NCI-H1092 (cell line): ENCODE data around the gene PLA2G7.
"Not testable (repeated sequence)": the region's sequence is repeated elsewhere in the genome, so short reads cannot be mapped to it uniquely, and the experiment has no call there.

Source experiments
- DNase-seq: peaks from one replicate; lab custom pipeline; 2025; lab: John Stamatoyannopoulos, UW

Gene PLA2G7

DNA sequence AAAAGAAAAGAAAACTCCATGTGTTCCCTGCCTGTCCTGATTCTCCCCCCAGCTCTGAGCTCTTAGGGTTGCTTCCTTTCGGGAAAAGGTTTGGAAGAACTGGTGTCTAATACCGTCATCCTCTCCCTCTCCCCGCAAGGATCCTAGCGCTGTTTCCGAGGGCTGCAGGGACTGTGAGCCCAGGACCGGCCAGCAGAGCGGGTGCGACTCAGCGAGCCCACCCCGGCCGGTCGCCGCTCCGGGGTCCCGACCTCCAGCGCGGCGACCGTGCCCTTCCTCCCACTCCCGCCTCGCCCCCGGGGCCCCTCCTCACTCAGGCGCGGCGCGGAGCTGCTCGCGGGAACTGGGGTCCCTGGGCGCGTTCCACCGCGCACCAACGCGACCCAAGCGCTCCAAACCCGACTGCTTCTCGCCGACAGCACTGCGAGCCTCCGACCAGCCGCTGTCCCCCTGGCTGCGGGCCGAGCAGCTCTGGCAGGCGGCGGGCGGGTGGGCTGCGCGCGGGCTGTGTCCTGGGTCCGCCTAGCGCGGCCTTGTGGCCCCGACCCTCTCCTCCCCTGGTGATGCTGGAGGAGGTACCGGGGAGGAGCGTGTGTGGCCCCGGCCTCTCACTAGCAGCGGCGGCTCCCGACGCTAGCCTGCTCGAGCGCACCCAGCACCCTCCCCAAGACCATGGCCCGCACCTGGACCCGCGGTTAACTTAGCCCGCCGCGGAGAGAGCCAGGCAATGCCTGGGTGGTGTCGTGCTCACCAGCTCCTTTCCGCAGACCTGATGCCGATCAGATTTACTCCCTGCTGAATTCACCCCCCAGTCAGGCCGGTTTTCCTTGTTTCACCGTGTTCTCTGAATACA lies at the start of gene PLA2G7:
Gene PLA2G7, minus strand, starts transcription at position 509 of the 853 bp plus-strand sequence. CDS start 12,484 bp downstream, outside the sequence.
- no peak for DNase-seq

DNA sequence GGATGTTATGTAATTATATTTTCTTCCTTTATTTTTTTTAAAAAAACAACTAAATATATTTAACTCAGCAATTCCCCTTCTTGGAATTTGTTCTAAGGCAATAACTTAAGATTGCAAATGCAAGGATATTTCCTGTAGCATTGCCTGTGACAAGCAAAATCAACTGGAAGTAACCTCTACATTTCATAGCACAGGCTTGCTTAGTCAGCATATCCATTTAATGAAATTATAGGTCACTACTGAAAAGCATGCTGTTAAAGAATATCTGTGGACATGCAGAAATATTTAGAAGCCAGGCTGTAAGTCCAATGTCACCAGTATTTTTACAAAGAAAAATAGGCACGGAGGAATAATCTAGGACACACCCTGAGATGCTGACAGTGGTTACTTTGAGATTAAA lies 49.4 kb upstream of the PLA2G7 start:
- no peak for DNase-seq

DNA sequence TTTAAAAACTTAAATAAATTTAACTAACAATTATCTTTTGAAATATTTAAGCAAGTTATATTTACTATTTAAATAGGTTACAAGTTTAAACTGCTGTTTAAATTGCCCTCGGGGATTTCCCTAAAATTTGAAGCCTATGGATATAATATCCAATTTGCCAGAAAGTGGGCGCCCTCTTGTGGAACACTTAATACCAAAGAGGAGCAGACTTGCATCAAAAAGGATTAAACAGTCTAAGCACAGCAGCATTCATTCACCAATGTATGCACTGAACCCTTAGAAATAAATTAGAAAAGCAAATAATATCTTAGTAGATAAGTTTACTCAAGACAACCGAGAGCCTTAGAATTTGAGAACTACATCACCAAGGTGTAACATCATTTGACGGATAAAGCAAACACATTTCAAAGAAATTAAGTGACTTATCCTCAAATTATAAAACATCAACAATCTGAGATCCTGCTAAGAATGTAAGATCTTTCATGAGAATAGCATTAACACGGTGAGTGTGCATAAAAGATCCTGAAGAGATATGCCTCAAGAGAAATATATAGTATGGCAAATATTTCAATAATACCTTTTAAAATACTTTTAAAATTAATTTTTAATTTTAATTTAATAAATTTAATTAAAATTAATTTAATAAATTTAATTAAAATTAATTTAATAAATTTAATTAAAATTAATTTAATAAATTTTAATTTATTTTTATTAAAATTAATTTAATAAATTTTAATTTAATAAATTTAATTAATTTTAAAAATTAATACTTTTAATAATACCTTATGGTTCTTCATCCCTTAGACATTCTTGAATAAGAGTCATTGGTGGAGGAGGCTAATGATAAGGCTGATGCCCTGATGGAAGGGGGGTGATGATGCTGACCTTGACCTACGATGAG lies 46.6 kb upstream of the PLA2G7 start:
- peak; percentile 37 for DNase-seq

DNA sequence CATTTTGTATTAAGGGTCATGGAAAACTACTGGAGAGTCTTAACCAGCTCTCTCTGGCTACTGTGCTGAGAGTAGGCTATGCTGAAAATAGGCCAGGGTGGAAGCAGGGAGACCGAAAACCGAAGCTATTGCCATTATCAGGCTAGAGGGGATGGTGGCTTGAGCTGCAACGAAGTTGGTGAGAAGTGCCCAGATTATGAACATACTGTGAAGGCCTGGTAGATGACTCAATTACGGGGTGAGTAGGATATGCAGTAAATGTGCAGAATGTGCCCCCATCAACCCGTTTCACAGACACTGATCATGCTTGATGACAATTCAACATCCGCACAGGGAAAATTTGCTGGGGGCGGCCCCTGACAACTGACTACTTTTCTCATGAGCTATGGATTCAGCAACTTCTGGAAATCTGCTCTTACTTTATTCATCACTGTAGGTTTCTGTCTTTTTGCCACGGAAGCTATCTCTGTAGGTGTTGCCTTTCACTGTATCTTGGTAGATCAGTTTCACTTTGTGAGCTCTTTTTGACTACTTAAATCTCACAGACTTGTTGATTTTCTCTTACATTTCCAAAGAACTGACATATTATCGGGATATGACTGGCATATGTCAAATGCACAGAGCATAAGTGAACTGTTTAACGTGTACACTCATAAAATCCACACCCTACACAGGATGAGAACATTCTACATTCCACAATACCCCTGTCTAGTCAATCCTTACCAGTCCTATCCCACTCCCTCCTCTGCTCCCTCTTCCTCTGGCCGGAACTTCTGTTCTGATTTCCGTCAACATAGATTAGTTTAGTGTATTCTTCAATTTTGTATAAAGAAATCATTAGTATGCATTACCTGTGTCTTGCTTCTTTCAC lies 42.5 kb upstream of the PLA2G7 start:
- no peak for DNase-seq

DNA sequence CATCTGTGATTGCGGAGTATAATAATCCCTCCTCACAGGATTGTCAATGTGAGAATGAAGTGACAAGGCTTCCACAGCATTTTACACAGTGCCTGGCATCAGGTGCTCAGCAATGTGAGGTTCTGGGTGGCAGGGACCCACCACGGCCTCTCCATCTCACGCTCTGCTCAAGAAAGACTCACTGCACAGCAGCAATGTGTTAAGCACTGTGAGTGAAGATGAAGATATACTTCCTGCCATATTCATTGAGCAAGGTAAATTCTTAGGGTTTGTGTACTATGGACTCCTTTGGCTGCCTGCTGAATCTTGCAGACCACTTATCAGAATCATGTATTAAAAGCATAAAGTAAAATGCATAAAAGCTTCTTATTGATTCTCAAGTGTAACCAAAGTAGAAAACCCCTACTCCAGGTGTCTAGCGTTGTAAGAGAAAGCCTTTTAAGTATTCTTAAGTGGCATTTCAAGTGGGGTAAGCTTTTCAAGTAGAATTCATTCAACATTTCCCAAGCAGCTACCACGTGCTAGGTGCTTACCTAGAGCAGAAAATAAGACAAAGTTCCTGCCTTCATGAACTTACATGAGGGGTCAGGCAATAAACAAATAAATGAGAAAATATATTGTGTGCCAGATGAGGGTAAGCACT lies 41.0 kb upstream of the PLA2G7 start:
- DNase-seq: no peak

DNA sequence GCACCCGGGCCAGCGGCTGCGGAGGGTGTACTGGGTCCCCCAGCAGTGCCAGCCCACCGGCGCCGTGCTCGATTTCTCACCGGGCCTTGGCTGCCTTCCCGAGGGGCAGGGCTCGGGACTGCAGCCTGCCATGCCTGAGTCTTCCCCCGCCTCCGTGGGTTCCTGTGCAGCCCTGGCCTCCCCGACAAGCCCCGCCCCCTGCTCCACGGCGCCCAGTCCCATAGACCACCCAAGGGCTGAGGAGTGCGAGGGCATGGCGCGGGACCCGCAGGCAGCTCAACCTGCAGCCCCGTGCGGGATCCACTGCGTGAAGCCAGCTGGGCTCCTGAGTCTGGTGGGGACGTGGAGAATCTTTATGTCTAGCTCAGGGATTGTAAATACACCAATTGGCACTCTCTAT lies 39.6 kb upstream of the PLA2G7 start:
- not testable (repeated sequence) for DNase-seq

DNA sequence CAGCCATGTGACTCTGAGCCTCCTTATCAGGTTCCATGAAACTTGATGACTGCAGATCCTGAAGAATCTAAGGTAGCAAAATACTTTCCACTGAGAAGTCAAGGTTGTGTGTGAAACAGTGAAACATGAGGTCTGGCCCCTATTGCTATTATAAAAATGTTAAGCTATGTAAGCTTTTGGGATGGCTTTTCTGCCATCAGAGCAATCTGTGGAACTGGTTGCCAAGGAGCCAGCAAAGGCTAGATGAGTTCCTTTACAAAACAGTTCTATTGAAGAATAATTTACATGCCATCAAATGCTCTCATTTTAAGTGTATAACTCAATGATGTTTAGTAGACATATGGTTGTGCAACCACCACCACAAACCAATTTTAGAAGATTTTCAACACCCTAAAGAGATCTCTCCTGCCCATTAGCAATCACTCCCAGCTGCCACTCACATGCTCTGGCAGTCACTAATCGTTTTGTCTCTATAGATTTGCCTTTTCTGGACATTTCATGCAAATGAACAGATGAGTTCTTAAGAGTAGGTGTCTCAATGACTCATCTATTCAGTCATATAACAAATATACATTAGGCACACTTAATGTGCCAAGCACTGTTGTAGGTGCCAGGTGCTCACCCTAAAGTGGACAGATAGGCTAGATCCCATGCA lies 38.2 kb upstream of the PLA2G7 start:
- DNase-seq: no peak

DNA sequence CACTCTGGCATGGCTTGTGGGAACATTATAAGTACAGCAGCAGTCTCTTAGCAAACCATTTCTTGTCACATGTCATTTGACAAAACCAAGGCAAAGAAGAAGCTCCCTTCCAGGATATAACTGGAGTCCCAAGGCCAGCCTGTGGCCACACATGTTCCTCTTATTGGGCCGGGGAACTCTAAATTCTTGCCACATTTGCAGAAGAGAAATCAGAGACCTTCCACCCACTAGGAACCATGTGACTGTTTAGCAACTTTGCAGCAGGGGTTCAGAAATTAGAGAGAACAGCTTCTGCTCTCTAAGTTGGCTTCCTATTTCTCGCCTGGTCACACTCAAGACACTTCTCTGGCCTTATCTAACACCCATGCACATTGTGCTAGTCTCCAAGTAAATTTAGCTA lies 37.6 kb upstream of the PLA2G7 start:
- DNase-seq: no peak

DNA sequence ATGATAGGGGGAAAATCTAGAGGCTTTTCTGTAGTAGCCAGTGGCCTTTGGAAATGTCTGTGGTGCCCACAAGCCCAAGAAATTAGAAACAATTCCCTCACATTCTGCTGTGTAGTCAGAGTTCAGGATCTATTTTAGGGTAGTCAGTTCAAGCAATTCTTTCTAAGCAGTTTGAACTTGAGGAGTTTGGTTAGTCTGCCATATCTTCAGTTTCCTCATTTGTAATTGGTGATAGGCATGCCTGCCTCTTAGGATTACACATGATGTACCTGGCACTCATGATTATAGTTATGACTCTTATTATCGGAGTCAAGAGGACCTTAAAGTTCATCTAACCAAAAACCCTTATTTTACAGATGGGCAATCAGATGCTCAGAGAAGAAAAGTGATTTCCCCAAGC lies 36.8 kb upstream of the PLA2G7 start:
- DNase-seq: no peak

DNA sequence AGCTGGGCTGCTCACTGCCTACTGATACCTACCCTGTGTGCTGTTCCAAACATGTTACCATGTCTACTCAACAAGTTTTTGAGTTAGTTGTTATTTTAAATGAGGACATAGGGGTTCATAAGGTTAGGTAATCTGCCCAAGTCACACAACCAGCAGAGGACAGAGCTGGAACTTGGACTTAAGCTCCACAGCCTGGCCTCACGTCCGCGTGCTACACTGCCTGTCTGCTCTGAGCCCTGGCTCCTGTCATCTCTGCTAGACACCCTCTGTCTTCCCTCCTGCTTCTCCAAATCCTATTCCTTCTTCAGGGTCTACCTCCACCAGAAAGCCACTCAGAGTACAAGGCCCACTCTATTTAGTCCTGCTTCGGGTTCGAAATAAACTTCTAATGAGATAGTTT lies 29.8 kb upstream of the PLA2G7 start:
- DNase-seq: no peak

DNA sequence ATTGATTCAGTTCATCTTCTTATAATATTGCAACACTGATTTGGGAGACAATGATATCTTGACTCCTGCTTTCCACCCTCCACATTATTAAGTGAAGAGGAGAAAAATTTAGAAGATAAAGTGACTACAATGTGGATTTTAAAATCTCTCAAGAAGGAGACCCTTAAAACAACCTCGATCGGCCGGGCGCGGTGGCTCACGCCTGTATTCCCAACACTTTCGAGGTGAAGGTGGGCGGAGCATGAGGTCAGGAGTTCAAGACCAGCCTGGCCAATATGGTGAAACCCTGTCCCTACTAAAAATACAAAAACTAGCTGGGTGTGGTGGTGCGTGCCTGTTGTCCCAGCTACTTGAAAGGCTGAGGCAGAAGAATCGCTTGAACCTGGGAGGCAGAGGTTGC lies 29.1 kb upstream of the PLA2G7 start:
- not testable (repeated sequence) for DNase-seq

DNA sequence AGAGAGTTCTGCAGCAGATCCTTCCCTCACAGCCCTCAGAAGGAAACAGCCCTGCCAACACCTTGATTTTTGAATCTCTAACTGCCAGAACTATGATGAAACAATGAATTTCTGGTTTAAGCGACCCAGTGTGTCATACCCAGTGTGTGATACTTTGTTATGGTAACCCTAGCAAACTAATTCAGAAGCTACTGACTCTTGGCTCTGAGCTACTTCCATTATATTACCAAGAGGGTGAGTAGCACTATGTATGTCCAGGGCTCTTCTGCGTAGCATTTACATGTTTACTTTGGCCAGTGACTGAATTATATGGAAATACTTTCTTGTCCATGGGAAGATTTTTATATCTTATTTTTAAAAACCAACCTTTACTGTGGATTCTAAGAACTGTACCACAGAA lies 28.3 kb upstream of the PLA2G7 start:
- no peak for DNase-seq

DNA sequence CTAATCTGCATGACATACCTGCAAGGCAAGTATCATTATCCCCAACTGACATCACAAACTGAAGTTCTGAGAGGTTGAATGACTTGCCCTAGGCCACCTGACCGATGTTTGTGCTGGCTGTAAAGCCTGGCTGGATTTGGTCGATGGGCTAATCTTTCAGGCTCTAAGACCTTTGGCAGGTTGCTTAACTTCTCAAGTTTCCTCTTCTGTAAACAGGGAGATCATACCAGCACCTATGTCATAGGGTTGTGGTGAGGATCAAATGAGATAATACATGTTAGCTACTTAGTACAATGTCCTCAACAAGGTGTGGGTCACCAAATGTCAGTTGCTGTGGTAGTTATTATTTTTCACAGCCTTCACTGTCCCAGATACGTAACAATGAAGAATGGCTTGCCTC lies 25.8 kb upstream of the PLA2G7 start:
- DNase-seq: no peak

DNA sequence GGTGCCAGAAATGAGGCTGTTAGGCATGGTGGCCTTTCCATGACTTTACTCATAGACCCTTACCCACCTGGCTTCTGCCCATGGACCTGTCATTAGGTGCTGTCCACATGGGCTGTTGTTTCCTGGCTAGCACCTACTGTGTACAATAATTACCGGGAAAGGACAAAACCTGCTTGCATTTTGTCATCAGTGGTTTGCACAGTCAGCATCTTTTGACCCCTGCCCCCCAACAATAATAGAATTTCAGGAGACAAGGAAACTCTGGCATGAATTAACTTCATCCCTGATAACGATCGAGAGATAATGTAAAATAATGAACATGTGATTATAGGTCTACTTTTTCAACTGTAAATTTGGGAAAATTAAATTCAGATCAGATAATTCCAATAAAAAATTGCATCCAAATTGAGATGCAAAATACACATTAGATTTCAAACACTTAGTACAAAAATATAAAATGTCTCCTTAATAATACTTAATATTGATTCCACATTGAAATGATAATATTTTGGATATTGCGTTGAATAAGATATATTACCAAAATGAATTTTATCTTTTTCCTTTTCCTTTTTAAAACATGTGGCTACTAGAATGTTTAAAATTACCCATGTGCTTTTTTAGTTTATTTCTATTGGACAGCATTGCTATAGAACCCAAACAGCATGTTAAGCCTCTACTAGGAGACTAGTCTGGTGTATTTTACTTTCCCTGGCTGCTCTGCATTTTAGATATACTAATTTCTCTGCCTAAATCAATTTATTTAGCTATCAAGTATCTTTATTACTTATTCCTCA lies 24.0 kb upstream of the PLA2G7 start:
- DNase-seq: no peak

DNA sequence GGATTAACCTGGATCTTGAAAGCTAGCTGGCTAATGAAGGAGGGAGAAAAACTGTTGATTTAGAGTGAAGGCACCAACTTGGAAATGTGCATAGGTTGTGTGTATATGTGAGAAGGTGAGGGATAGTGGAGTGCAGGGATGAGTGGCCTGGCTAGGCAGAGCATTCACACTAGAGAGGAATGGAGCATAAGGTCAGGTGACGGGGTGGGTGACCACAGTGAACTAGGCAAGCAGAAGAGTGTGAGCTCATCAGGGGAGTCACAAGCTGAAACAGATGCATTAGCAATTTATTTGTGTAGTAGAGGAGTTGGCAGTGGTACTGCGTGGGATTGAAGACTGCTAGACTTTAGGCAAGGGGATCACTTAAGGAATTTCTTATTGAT lies 22.0 kb upstream of the PLA2G7 start:
- DNase-seq: no peak

DNA sequence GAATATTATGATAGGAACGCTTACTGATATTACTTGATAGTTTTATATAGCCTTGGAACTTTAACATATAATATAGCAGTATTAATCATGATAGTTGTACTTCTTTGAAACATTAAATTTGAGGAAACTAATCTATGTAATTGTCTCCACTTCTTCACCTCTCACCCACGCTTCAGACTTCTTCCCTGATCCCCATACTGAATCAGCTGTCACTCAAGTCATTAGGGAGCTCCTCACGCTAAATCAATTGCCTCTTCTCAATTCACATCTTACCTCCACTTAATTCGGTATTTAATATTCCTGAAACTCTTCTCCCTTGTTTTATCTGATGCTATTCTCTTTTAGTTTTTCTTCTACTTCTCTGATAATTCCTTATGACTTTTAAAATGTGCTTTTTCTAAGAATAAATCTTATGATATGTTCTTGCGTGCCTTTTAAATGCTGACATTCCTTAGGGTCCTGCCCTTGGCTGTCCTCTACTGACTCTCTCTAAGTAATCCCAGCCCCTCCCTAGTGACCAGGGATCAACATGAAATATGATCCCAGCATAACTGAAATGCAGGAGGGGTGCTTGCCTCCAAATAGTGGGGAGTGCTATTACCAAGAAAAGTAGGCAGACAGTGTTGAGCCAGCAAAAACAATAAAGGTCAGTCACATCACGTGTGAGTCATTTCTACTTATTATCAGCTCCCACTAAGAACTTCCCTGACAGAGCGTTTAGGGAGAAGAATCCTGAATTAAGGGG lies 21.5 kb upstream of the PLA2G7 start:
- DNase-seq: no peak

DNA sequence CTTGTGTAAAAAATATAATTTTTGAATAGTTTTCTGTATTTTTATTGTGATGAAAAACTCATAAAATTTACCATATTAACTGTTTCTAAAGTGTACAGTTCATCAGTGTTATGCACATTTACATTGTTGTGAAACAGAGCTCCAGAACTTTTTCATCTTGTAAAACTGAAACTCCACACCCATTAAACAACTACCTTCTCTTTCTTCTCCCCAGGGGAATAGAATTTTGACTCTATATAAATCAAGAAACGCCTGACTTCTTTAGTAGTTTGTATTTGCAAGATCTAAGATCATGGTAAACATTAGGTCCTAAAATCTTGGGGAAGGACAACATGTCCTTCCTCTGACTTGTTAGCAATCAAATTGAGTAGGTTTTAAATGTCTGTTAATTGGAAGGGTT lies 20.7 kb upstream of the PLA2G7 start:
- no peak for DNase-seq

DNA sequence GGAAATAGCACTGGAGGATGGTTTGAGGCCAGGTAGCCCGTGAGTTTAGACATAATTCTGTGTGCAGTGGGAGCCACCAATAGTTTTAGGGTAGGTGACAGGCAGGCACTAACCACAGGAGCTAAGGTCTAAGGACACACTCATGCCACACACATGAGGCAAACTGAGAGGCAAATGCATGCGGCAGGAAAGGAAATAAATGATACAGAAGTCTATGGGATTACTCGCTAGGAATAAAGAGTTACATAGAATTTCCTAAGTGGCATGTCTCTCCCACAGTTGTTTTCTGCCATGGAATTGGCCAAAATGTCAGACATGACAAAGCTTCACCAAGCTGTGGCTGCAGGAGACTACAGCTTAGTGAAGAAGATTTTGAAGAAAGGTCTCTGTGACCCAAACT lies 16.5 kb upstream of the PLA2G7 start:
- no peak for DNase-seq

DNA sequence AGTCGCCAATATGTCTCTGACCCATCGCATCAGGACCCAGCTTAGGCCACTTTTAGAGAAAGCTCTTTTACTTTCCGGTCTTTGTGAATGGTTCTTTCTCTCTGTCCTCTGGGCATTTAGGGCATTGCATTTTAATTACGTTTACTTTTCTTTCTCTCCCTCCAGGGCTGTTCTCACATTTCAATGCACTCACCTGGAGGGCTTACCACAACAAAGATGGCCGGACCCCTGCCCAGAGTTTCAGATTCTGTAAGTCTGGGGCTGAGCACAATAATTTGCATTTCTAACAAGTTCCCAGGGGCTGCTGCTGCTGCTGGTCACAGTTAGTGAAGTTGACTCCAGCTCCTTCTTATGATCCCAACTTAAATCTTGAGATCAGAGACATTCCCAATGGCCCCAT lies 14.6 kb upstream of the PLA2G7 start:
- DNase-seq: no peak
